Measurements from ENCODE around the gene MAML2. TPM values are rescaled to one million over a fixed set of nuclear protein-coding genes. Genes with fewer than 3 reads are reported as not detected.

MAML2 gene
- total RNA-seq, 2 experiments from 2014 or later, result 0.15 to 1.0 TPM

DNA sequence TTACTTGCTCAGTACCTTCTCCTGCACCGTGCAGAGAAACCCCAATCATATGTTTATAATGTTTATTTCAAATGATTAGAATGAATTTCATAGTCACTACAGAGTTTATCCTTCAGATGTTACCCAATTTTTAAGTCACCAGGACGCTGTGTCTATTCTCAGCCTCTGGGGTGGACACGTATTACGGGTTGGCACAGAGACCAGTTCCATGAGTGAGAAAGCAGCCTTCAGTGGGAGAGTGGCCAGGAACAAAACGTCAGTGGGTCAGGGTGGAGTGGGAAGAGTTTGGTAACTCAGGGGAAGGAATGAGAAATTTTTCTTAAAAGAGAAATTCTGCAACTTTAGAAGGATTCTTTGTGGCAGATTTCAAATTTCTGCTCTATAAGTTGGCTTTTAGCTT is 342.0 kb downstream of the MAML2 start:
- Histone ChIP-seq H3K79me2 (ENCODE audit: insufficient read depth, low read depth, low read length) (no peaks in the 10 kb centered on the region), H3K9me2 (ENCODE audit: insufficient read depth, low read length) (no peaks in the 10 kb centered on the region), H3K4me1 (ENCODE audit: insufficient read depth, low read length, poor library complexity, severe bottlenecking) (no peaks in the 10 kb centered on the region), H2AFZ (ENCODE audit: low read length) (no peak overlapping the region), H3K27ac (ENCODE audit: low read depth, low read length, poor library complexity, severe bottlenecking) (no peak overlapping the region), H3K9me3 (ENCODE audit: low read length) (no peaks in the 10 kb centered on the region), H3K4me2 (ENCODE audit: low read length) (no peak overlapping the region), H3K4me3 (ENCODE audit: low read depth, low read length, poor library complexity, severe bottlenecking) (no peak overlapping the region), H4K20me1 (ENCODE audit: insufficient read depth, low read length) (no peaks in the 10 kb centered on the region), H3K36me3 (ENCODE audit: insufficient read depth, low read length) (no peaks in the 10 kb centered on the region)
- ChIA-PET POLR2A (interaction anchor here (0.6 to 1.2 kb wide), 5 partner anchors 13 to 1801 kb away, joined by 3 to 4 read pairs (median 3); no protein-coding TSS in a partner anchor), CTCF (ENCODE audit: unreplicated experiment) (interaction anchor here (1.0 kb wide), 1 partner anchor 342 kb away, joined by 3 read pairs; the partner anchor contains the start of gene MAML2)
- BruUV-seq (replicated peaks), result no TSS peak
- no peak for TF ChIP-seq EZH2phosphoT487 (IDR thresholded peaks at IDR 0.05; ENCODE audit: borderline replicate concordance, low read depth, low read length)
- TF ChIP-seq, protein P1, sequence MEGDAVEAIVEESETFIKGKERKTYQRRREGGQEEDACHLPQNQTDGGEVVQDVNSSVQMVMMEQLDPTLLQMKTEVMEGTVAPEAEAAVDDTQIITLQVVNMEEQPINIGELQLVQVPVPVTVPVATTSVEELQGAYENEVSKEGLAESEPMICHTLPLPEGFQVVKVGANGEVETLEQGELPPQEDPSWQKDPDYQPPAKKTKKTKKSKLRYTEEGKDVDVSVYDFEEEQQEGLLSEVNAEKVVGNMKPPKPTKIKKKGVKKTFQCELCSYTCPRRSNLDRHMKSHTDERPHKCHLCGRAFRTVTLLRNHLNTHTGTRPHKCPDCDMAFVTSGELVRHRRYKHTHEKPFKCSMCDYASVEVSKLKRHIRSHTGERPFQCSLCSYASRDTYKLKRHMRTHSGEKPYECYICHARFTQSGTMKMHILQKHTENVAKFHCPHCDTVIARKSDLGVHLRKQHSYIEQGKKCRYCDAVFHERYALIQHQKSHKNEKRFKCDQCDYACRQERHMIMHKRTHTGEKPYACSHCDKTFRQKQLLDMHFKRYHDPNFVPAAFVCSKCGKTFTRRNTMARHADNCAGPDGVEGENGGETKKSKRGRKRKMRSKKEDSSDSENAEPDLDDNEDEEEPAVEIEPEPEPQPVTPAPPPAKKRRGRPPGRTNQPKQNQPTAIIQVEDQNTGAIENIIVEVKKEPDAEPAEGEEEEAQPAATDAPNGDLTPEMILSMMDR (conservative IDR thresholded peaks at IDR 0.05; ENCODE audit: low read length), result no peak
- no peak for DNase-seq (ENCODE audit: low spot score)
- intact Hi-C loops (cut with micrococcal nuclease; ENCODE audit: unreplicated experiment), result no loop called here

DNA sequence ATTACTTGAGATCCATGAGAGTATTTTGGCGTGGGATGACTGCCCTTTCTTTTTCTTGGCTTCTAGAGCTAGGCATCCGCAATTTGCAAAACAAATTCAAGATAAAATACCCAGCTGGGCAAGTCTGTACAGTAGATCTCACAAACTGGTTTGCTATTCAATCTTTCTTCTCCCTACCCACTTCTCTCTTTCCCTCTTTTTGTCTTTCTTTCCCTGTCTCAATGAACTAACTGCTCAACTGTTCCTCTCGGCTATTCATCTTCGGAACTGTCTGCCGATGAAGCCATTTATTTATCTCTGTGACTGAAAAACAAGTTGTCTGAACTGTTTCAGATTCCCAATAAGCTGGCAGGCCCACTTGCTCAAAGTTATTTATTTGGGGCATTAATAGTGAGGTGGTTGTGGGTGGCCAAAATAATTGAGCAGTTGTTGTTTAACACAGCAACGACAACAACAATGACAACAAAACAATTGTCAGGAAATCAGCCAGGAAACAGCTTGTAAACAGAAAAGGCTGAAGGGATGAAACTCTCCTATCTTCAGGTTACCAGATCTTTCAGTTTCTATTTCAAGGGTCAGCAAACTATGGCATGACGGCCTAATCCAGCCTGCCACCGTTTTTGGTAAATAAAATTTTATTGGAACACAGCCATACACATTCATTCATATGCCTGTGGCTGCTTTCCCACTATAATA is 343.1 kb downstream of the MAML2 start:
- Histone ChIP-seq H3K9me2 (ENCODE audit: insufficient read depth, low read length) (no peaks in the 10 kb centered on the region), H3K27ac (ENCODE audit: low read depth, low read length, poor library complexity, severe bottlenecking) (no peak overlapping the region), H3K4me2 (ENCODE audit: low read length) (no peak overlapping the region), H3K79me2 (ENCODE audit: insufficient read depth, low read depth, low read length) (no peaks in the 10 kb centered on the region), H4K20me1 (ENCODE audit: insufficient read depth, low read length) (no peaks in the 10 kb centered on the region), H3K36me3 (ENCODE audit: insufficient read depth, low read length) (no peaks in the 10 kb centered on the region), H3K4me3 (ENCODE audit: low read depth, low read length, poor library complexity, severe bottlenecking) (no peak overlapping the region), H3K9me3 (ENCODE audit: low read length) (no peaks in the 10 kb centered on the region), H2AFZ (ENCODE audit: low read length) (no peak overlapping the region), H3K4me1 (ENCODE audit: insufficient read depth, low read length, poor library complexity, severe bottlenecking) (no peaks in the 10 kb centered on the region)
- intact Hi-C loops (cut with micrococcal nuclease; ENCODE audit: unreplicated experiment), result no loop called here
- TF ChIP-seq, protein P1 (conservative IDR thresholded peaks at IDR 0.05; ENCODE audit: low read length), result no peak
- TF ChIP-seq EZH2phosphoT487 (IDR thresholded peaks at IDR 0.05; ENCODE audit: borderline replicate concordance, low read depth, low read length), result no peak
- ChIA-PET CTCF (ENCODE audit: unreplicated experiment) (interaction anchor here (0.6 kb wide), 1 partner anchor 90 kb away, joined by 3 read pairs; no protein-coding TSS in a partner anchor), POLR2A (interaction anchor here (0.6 to 0.9 kb wide), 3 partner anchors 12 to 285 kb away, joined by 4 read pairs; no protein-coding TSS in a partner anchor)
- DNase-seq (ENCODE audit: low spot score), result no peak
- no TSS peak for BruUV-seq (replicated peaks)

DNA sequence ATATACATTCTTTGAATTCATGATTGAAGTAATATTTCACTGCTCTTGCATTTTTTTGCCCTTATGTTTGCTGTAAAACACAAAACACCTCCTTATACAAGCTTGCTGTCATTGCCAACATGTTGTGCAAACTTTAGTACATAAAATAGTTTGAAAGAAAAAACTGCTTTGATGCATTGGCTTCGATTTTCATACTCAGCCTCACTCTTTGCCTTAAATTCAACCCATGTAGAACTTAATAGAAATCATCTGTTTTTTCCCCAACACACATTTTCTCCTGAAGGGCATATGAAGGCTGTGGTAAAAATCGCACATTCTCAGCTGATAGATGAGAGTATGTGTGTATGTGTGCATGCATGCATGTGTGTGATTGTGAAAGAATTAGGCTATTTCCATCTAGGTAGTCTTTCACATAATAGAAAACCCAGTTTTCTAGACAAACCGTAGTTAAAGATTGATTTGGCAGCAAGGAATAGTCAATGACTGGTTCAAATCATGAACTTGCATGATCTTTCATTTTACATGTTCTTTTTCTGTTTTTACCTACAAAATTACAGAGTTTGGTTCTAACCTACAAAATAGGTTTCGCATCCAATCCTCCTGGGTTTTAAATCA is 346.3 kb downstream of the MAML2 start:
- no peak for DNase-seq (ENCODE audit: low spot score)
- ChIA-PET CTCF (ENCODE audit: unreplicated experiment) (no interaction called here), POLR2A (interaction anchor here (0.9 kb wide), 1 partner anchor 394 kb away, joined by 3 read pairs; the partner anchor contains the start of gene JRKL)
- no peaks in the 10 kb centered on the region for H4K20me1 ChIP-seq (ENCODE audit: insufficient read depth, low read length)
- H2AFZ ChIP-seq (ENCODE audit: low read length), result no peak overlapping the region
- no peak overlapping the region for H3K4me2 ChIP-seq (ENCODE audit: low read length)
- H3K9me3 ChIP-seq (ENCODE audit: low read length), result no peaks in the 10 kb centered on the region
- H3K4me3 ChIP-seq (ENCODE audit: low read depth, low read length, poor library complexity, severe bottlenecking), result no peak overlapping the region
- no peaks in the 10 kb centered on the region for H3K36me3 ChIP-seq (ENCODE audit: insufficient read depth, low read length)
- H3K27ac ChIP-seq (ENCODE audit: low read depth, low read length, poor library complexity, severe bottlenecking), result no peak overlapping the region
- no peak for TF ChIP-seq EZH2phosphoT487 (IDR thresholded peaks at IDR 0.05; ENCODE audit: borderline replicate concordance, low read depth, low read length)
- TF ChIP-seq, protein P1 (conservative IDR thresholded peaks at IDR 0.05; ENCODE audit: low read length), result no peak
- intact Hi-C loops (cut with micrococcal nuclease; ENCODE audit: unreplicated experiment), result no loop called here
- BruUV-seq (replicated peaks), result no TSS peak
- no peaks in the 10 kb centered on the region for H3K4me1 ChIP-seq (ENCODE audit: insufficient read depth, low read length, poor library complexity, severe bottlenecking)
- no peaks in the 10 kb centered on the region for H3K79me2 ChIP-seq (ENCODE audit: insufficient read depth, low read depth, low read length)
- no peaks in the 10 kb centered on the region for H3K9me2 ChIP-seq (ENCODE audit: insufficient read depth, low read length)
